K562 (cell line): ENCODE results near the gene DTNBP1. TPM values are rescaled to one million over a fixed set of nuclear protein-coding genes. Genes with fewer than 3 reads are reported as not detected.
A peak's percentile ranks its signal among the peaks of the same experiment; 100 is the strongest.

Source experiments
- ATF1 ChIP-seq, 2 experiments: fragments of 450-650 bp in 1 of 2; IDR thresholded peaks; 2 replicates each; pipeline ENCODE4 v1.6.1; 2016; ENCODE audit warnings: missing compliant biosample characterization in 1 of 2, missing genetic modification characterization in 1 of 2
- ATF7 ChIP-seq: fragments of 450-650 bp; IDR thresholded peaks from 2 replicates; pipeline ENCODE4 v1.7.1; 2014; ENCODE audit warnings: mild to moderate bottlenecking, moderate library complexity
- CBX8 ChIP-seq: fragments of 200-600 bp; sonication (generic); IDR thresholded peaks from 2 replicates; pipeline ENCODE4 v1.6.1; 2012; ENCODE audit warnings: borderline replicate concordance, mixed run types, low read depth, mild to moderate bottlenecking, moderate library complexity, mixed read lengths, low read length, control low read depth, inconsistent platforms; ENCODE audit not compliant: poor library complexity, severe bottlenecking; ENCODE audit errors: extremely low read depth
- ETS1 ChIP-seq: conservative IDR thresholded peaks from 2 replicates; pipeline ENCODE4 v1.6.1; 2011; ENCODE audit warnings: low read depth, mild to moderate bottlenecking, low read length; ENCODE audit not compliant: control insufficient read depth
- HSF4 ChIP-seq: fragments of 250-450 bp; sonication (Bioruptor Pico); IDR thresholded peaks from 2 replicates; pipeline ENCODE4 v2.1.2; 2022; ENCODE audit warnings: mild to moderate bottlenecking, moderate library complexity, borderline replicate concordance
- JUNB ChIP-seq: fragments of 450-650 bp; formaldehyde crosslinking; conservative IDR thresholded peaks from 2 replicates; pipeline ENCODE4 v1.4.0; 2020; ENCODE audit warnings: mild to moderate bottlenecking
- MITF ChIP-seq: IDR thresholded peaks from 2 replicates; pipeline ENCODE4 v1.6.1; 2014; ENCODE audit warnings: antibody characterized with exemption
- NEUROD1 ChIP-seq: fragments of 150-350 bp; IDR thresholded peaks from 2 replicates; pipeline ENCODE4 v1.6.1; 2014; ENCODE audit warnings: borderline replicate concordance, low read length, low read depth; ENCODE audit not compliant: partially characterized antibody
- PKNOX1 ChIP-seq: fragments of 450-650 bp; IDR thresholded peaks from 2 replicates; pipeline ENCODE4 v1.6.1; 2016
- RBFOX2 ChIP-seq: fragments of 200-400 bp; formaldehyde crosslinking; IDR thresholded peaks from 2 replicates; pipeline ENCODE4 v1.6.1; 2017; ENCODE audit warnings: low read depth, mild to moderate bottlenecking, low read length, moderate library complexity
- RREB1 ChIP-seq: fragments of 250-450 bp; sonication (Bioruptor Pico); IDR thresholded peaks from 2 replicates; pipeline ENCODE4 v1.4.0; 2020
- RUNX1 ChIP-seq: sonication (generic); IDR thresholded peaks from 2 replicates; pipeline ENCODE4 v1.6.1; 2016; ENCODE audit warnings: antibody characterized with exemption, low read depth
- SMARCA5 ChIP-seq: fragments of 450-650 bp; IDR thresholded peaks from 2 replicates; pipeline ENCODE4 v1.6.1; 2016
- SOX6 ChIP-seq: fragments of 450-650 bp; IDR thresholded peaks from 2 replicates; pipeline ENCODE4 v1.6.1; 2014; ENCODE audit warnings: mild to moderate bottlenecking
- TBP ChIP-seq: optimal IDR thresholded peaks from 2 replicates; pipeline ENCODE3; 2011; ENCODE audit warnings: low read depth, low read length, improper control_type of control experiment
- ZNF124 ChIP-seq: sonication (generic); formaldehyde crosslinking; IDR thresholded peaks from 2 replicates; pipeline ENCODE4 v1.8.1; 2022; ENCODE audit warnings: missing genetic modification reagents
- ZNF644 ChIP-seq: fragments of 200-800 bp; sonication (Bioruptor generic); IDR thresholded peaks from 2 replicates; pipeline ENCODE4 v1.6.1; 2016; ENCODE audit warnings: low read depth, missing genetic modification characterization, missing compliant biosample characterization
- ZNF668 ChIP-seq: fragments of 250-450 bp; sonication (Bioruptor Pico); IDR thresholded peaks from 2 replicates; pipeline ENCODE4 v1.8.0; 2022; ENCODE audit warnings: mild to moderate bottlenecking, inconsistent platforms
- polyA plus RNA-seq, 8 experiments: library from polyadenylated mRNA; depleted of rRNA in 4 of 8; stranded (reverse) in 5 of 8; unstranded in 3 of 8; fragments of >200 nt; fragmentation: Nextera tagmentation in 2 of 8; fragmentation: Illumina TruSeq in 1 of 8; extraction: Ambion mirVana in 2 of 8; extraction: Trizol in 1 of 8; gene quantifications; 2 replicates each; pipeline versions ENCODE4 v1.2.1 to v1.2.3, GENCODE V29; 2011 to 2014; ENCODE audit warnings: inconsistent platforms in 1 of 8, missing spikeins in 1 of 8
- total RNA-seq, 7 experiments: library from RNA; depleted of rRNA in 6 of 7; stranded (reverse); fragments of >200 nt in 6 of 7; fragmentation: Illumina TruSeq in 2 of 7; extraction: Trizol in 2 of 7; gene quantifications; 2 replicates each; pipeline versions ENCODE4 v1.2.1 to v1.2.3, GENCODE V29; 2011 to 2021; ENCODE audit warnings: low replicate concordance in 1 of 7

DTNBP1 gene
- total and polyA plus RNA-seq, 9 of the 15 experiments (the other 6 are each of a cell fraction or from before 2014, with no cell fraction given), result 16.7 to 54.5 (median 21.4) TPM

- TF ChIP-seq MITF, result no peak
- TF ChIP-seq ZNF124 (CRISPR knock-in tag), result no peak
- TF ChIP-seq SMARCA5, result peak; percentile 55
- 0 out of 2 replicates have a peak, but pooled peaks have one; percentile 34 for TF ChIP-seq ZNF644
- peak; percentile 77 for TF ChIP-seq SOX6
- TF ChIP-seq CBX8, result no peak
- TF ChIP-seq HSF4 (CRISPR knock-in tag), result no peak
- no peak for TF ChIP-seq JUNB
- no peak; the same call in 1 of the 2 replicates for TF ChIP-seq ZNF668 (CRISPR knock-in tag)
- peak; percentile 88 for TF ChIP-seq ATF7
- no peak for TF ChIP-seq RUNX1
- TF ChIP-seq PKNOX1, result peak; percentile 69
- 0 out of 2 replicates have a peak, but pooled peaks have one; percentile 37 for TF ChIP-seq RREB1 (CRISPR knock-in tag)
- TF ChIP-seq ETS1, result no peak
- peak; percentile 67 for TF ChIP-seq TBP
- TF ChIP-seq RBFOX2, result peak; percentile 49
- no peak for TF ChIP-seq ATF1 (CRISPR knock-in tag; IDR thresholded peaks at IDR 0.05)
- TF ChIP-seq ATF1 (tag; IDR thresholded peaks at IDR 0.05), result peak; percentile 46; the same call in 1 of the 2 replicates
- peak; percentile 51 for TF ChIP-seq NEUROD1
Measured at GRCh38 chr6:15621203-15622044, 41.4 kb downstream of the DTNBP1 start (continued).
